ENCODE results near the gene SETBP1. TPM values are rescaled to one million over a fixed set of nuclear protein-coding genes. Genes with fewer than 3 reads are reported as not detected.

SETBP1 gene
- total RNA-seq, 1 experiment from 2014 or later: 4.0 TPM

DNA sequence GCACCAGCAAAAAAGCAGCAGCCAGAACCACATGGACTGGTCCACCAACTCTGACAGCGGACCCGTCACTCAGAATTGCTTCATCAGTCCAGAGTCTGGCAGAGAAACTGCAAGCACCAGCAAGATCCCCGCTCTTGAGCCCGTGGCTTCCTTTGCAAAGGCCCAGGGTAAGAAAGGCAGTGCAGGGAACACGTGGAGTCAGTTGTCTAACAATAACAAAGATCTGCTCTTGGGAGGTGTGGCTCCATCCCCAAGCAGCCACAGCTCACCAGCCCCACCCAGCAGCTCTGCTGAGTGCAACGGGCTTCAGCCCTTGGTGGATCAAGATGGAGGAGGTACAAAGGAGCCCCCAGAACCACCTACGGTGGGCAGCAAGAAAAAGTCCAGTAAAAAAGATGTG is 269.3 kb downstream of the SETBP1 start:
- ChIA-PET CTCF (no interaction called here), POLR2A (no interaction called here)
- Histone ChIP-seq H3K27me3 (replicated peaks; ENCODE audit: control insufficient read depth, insufficient read depth, low read length) (no peaks in the 10 kb centered on the region), H3K36me3 (ENCODE audit: control insufficient read depth, insufficient read depth, low read length) (no peaks in the 10 kb centered on the region), H3K4me1 (no peaks in the 10 kb centered on the region), H3K9me3 (no peaks in the 10 kb centered on the region), H3K4me3 (ENCODE audit: low read depth, low read length) (no peak overlapping the region)
- DNase-seq: no peak
- H3K4me3 Mint-ChIP-seq (ENCODE audit: unreplicated experiment): no peak overlapping the region
- no peaks in the 10 kb centered on the region for H3K9me3 Mint-ChIP-seq (ENCODE audit: unreplicated experiment)
- H3K36me3 Mint-ChIP-seq (ENCODE audit: insufficient read depth, unreplicated experiment): no peaks in the 10 kb centered on the region
- no peaks in the 10 kb centered on the region for H3K27me3 Mint-ChIP-seq (ENCODE audit: insufficient read depth, unreplicated experiment)
- H3K27ac Mint-ChIP-seq (ENCODE audit: unreplicated experiment): no peak overlapping the region
- H3K4me1 Mint-ChIP-seq (ENCODE audit: low read depth, unreplicated experiment): no peaks in the 10 kb centered on the region
- TF ChIP-seq CTCF (IDR thresholded peaks at IDR 0.05; ENCODE audit: insufficient read depth in 1 of 2, low read depth in 1 of 2, low read length in 1 of 2, severe bottlenecking in 1 of 2, unreplicated experiment in 1 of 2): no peak
- intact Hi-C loops (cut with micrococcal nuclease; ENCODE audit: unreplicated experiment): no loop called here
- BruUV-seq (replicated peaks): no TSS peak

- Mint-ChIP-seq H3K4me1 (ENCODE audit: low read depth, unreplicated experiment) (no peaks in the 10 kb centered on the region), H3K4me3 (ENCODE audit: unreplicated experiment) (no peak overlapping the region), H3K27ac (ENCODE audit: unreplicated experiment) (no peak overlapping the region), H3K9me3 (ENCODE audit: unreplicated experiment) (no peaks in the 10 kb centered on the region), H3K27me3 (ENCODE audit: insufficient read depth, unreplicated experiment) (no peaks in the 10 kb centered on the region), H3K36me3 (ENCODE audit: insufficient read depth, unreplicated experiment) (no peaks in the 10 kb centered on the region)
- POLR2A ChIA-PET: no interaction called here
- no TSS peak for BruUV-seq (replicated peaks)
- intact Hi-C loops (cut with micrococcal nuclease; ENCODE audit: unreplicated experiment): no loop called here
- H3K9me3 ChIP-seq: no peaks in the 10 kb centered on the region
- H3K27me3 ChIP-seq (replicated peaks; ENCODE audit: control insufficient read depth, insufficient read depth, low read length): no peaks in the 10 kb centered on the region
- no peaks in the 10 kb centered on the region for H3K4me1 ChIP-seq
- no peak for TF ChIP-seq CTCF (IDR thresholded peaks at IDR 0.05; ENCODE audit: insufficient read depth in 1 of 2, low read depth in 1 of 2, low read length in 1 of 2, severe bottlenecking in 1 of 2, unreplicated experiment in 1 of 2)
- no peaks in the 10 kb centered on the region for H3K36me3 ChIP-seq (ENCODE audit: control insufficient read depth, insufficient read depth, low read length)
- no peak for DNase-seq
- CTCF ChIA-PET: no interaction called here
- H3K4me3 ChIP-seq (ENCODE audit: low read depth, low read length): no peak overlapping the region
Observed at GRCh38 chr18:44950685-44951195, 270.1 kb downstream of the SETBP1 start.

DNA sequence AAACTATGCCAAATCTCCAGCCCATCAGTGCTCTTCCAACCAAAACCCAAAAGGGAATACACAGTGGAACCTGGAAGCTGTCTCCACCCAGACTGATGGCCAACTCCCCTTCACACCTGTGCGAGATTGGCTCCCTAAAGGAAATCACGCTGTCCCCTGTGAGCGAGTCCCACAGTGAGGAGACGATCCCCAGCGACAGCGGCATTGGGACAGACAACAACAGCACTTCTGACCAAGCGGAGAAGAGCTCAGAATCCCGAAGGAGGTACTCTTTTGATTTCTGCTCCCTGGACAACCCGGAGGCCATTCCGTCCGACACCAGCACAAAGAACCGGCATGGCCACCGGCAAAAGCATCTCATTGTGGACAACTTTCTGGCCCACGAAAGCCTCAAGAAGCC is 271.1 kb downstream of the SETBP1 start:
- ChIA-PET CTCF (no interaction called here), POLR2A (no interaction called here)
- Mint-ChIP-seq H3K27ac (ENCODE audit: unreplicated experiment) (no peak overlapping the region), H3K4me1 (ENCODE audit: low read depth, unreplicated experiment) (no peaks in the 10 kb centered on the region), H3K36me3 (ENCODE audit: insufficient read depth, unreplicated experiment) (no peaks in the 10 kb centered on the region), H3K27me3 (ENCODE audit: insufficient read depth, unreplicated experiment) (no peaks in the 10 kb centered on the region), H3K9me3 (ENCODE audit: unreplicated experiment) (no peaks in the 10 kb centered on the region), H3K4me3 (ENCODE audit: unreplicated experiment) (no peak overlapping the region)
- Histone ChIP-seq H3K4me1 (no peaks in the 10 kb centered on the region), H3K4me3 (ENCODE audit: low read depth, low read length) (no peak overlapping the region), H3K27me3 (replicated peaks; ENCODE audit: control insufficient read depth, insufficient read depth, low read length) (no peaks in the 10 kb centered on the region), H3K36me3 (ENCODE audit: control insufficient read depth, insufficient read depth, low read length) (no peaks in the 10 kb centered on the region), H3K9me3 (no peaks in the 10 kb centered on the region)
- intact Hi-C loops (cut with micrococcal nuclease; ENCODE audit: unreplicated experiment): no loop called here
- BruUV-seq (replicated peaks): no TSS peak
- TF ChIP-seq CTCF (IDR thresholded peaks at IDR 0.05; ENCODE audit: insufficient read depth in 1 of 2, low read depth in 1 of 2, low read length in 1 of 2, severe bottlenecking in 1 of 2, unreplicated experiment in 1 of 2): no peak
- no peak for DNase-seq
